ENCODE measurements around the gene KIFAP3.

The KIFAP3 gene

GRCh38 chr1:169914531-169914930 lies 160.0 kb downstream of the KIFAP3 start:
- TF ChIP-seq EZH2 (IDR thresholded peaks at IDR 0.05) = no peak
- no peak for DNase-seq (ENCODE audit: low read depth, low spot score)
- no peaks in the 10 kb centered on the region for H3K9me3 ChIP-seq (ENCODE audit: low read depth, low read length)
- H3K9ac ChIP-seq (ENCODE audit: insufficient read length) = no peak overlapping the region
- H3K27ac ChIP-seq = no peak overlapping the region
- no peaks in the 10 kb centered on the region for H3K36me3 ChIP-seq (ENCODE audit: insufficient read depth, low read length)
- no peak overlapping the region for H3K4me3 ChIP-seq

GRCh38 chr1:169909499-169909898 lies 165.0 kb downstream of the KIFAP3 start:
- no peak overlapping the region for H3K9ac ChIP-seq (ENCODE audit: insufficient read length)
- no peak for DNase-seq (ENCODE audit: low read depth, low spot score)
- no peak overlapping the region for H3K4me3 ChIP-seq
- no peaks in the 10 kb centered on the region for H3K9me3 ChIP-seq (ENCODE audit: low read depth, low read length)
- H3K27ac ChIP-seq = no peak overlapping the region
- H3K36me3 ChIP-seq (ENCODE audit: insufficient read depth, low read length) = no peaks in the 10 kb centered on the region
- no peak for TF ChIP-seq FOXP2 (optimal IDR thresholded peaks at IDR 0.05; ENCODE audit: control extremely low read depth, extremely low read length, insufficient read depth)
- TF ChIP-seq POLR2AphosphoS5 (IDR thresholded peaks at IDR 0.05; ENCODE audit: borderline replicate concordance, low read depth, low read length) = no peak
- TF ChIP-seq EZH2 (IDR thresholded peaks at IDR 0.05) = no peak

GRCh38 chr1:169906938-169907337 lies 167.6 kb downstream of the KIFAP3 start:
- Histone ChIP-seq H3K9me3 (ENCODE audit: low read depth, low read length) (no peaks in the 10 kb centered on the region), H3K36me3 (ENCODE audit: insufficient read depth, low read length) (no peaks in the 10 kb centered on the region), H3K4me3 (no peak overlapping the region), H3K27ac (no peak overlapping the region), H3K9ac (ENCODE audit: insufficient read length) (no peak overlapping the region)
- TF ChIP-seq POLR2AphosphoS5 (IDR thresholded peaks at IDR 0.05; ENCODE audit: borderline replicate concordance, low read depth, low read length) (no peak), EZH2 (IDR thresholded peaks at IDR 0.05) (no peak), FOXP2 (optimal IDR thresholded peaks at IDR 0.05; ENCODE audit: control extremely low read depth, extremely low read length, insufficient read depth) (no peak)
- no peak for DNase-seq (ENCODE audit: low read depth, low spot score)

- no peaks in the 10 kb centered on the region for H3K36me3 ChIP-seq (ENCODE audit: insufficient read depth, low read length)
- no peak overlapping the region for H3K9ac ChIP-seq (ENCODE audit: insufficient read length)
- no peak overlapping the region for H3K27ac ChIP-seq
- no peak overlapping the region for H3K4me3 ChIP-seq
- DNase-seq (ENCODE audit: low read depth, low spot score) = no peak
- TF ChIP-seq POLR2AphosphoS5 (IDR thresholded peaks at IDR 0.05; ENCODE audit: borderline replicate concordance, low read depth, low read length) = no peak
- no peak for TF ChIP-seq FOXP2 (optimal IDR thresholded peaks at IDR 0.05; ENCODE audit: control extremely low read depth, extremely low read length, insufficient read depth)
- H3K9me3 ChIP-seq (ENCODE audit: low read depth, low read length) = no peaks in the 10 kb centered on the region
Observed at GRCh38 chr1:169904834-169905233, 169.7 kb downstream of the KIFAP3 start.

GRCh38 chr1:169902751-169903150 lies 171.7 kb downstream of the KIFAP3 start:
- no peak for DNase-seq (ENCODE audit: low read depth, low spot score)
- Histone ChIP-seq H3K27ac (no peak overlapping the region), H3K36me3 (ENCODE audit: insufficient read depth, low read length) (no peaks in the 10 kb centered on the region), H3K9ac (ENCODE audit: insufficient read length) (no peak overlapping the region), H3K9me3 (ENCODE audit: low read depth, low read length) (no peaks in the 10 kb centered on the region), H3K4me3 (no peak overlapping the region)
- TF ChIP-seq EZH2 (IDR thresholded peaks at IDR 0.05) (no peak), POLR2AphosphoS5 (IDR thresholded peaks at IDR 0.05; ENCODE audit: borderline replicate concordance, low read depth, low read length) (no peak), FOXP2 (optimal IDR thresholded peaks at IDR 0.05; ENCODE audit: control extremely low read depth, extremely low read length, insufficient read depth) (no peak)

GRCh38 chr1:169901115-169901514 lies 173.4 kb downstream of the KIFAP3 start:
- H3K4me3 ChIP-seq = no peak overlapping the region
- H3K36me3 ChIP-seq (ENCODE audit: insufficient read depth, low read length) = no peaks in the 10 kb centered on the region
- H3K9me3 ChIP-seq (ENCODE audit: low read depth, low read length) = no peaks in the 10 kb centered on the region
- no peak overlapping the region for H3K27ac ChIP-seq
- TF ChIP-seq POLR2AphosphoS5 (IDR thresholded peaks at IDR 0.05; ENCODE audit: borderline replicate concordance, low read depth, low read length) (no peak), FOXP2 (optimal IDR thresholded peaks at IDR 0.05; ENCODE audit: control extremely low read depth, extremely low read length, insufficient read depth) (no peak), EZH2 (IDR thresholded peaks at IDR 0.05) (no peak)
- no peak overlapping the region for H3K9ac ChIP-seq (ENCODE audit: insufficient read length)
- DNase-seq (ENCODE audit: low read depth, low spot score) = no peak

- no peak overlapping the region for H3K9ac ChIP-seq (ENCODE audit: insufficient read length)
- no peak overlapping the region for H3K4me3 ChIP-seq
- no peaks in the 10 kb centered on the region for H3K36me3 ChIP-seq (ENCODE audit: insufficient read depth, low read length)
- no peak overlapping the region for H3K27ac ChIP-seq
- TF ChIP-seq EZH2 (IDR thresholded peaks at IDR 0.05) (no peak), POLR2AphosphoS5 (IDR thresholded peaks at IDR 0.05; ENCODE audit: borderline replicate concordance, low read depth, low read length) (no peak), FOXP2 (optimal IDR thresholded peaks at IDR 0.05; ENCODE audit: control extremely low read depth, extremely low read length, insufficient read depth) (no peak)
- no peaks in the 10 kb centered on the region for H3K9me3 ChIP-seq (ENCODE audit: low read depth, low read length)
- no peak for DNase-seq (ENCODE audit: low read depth, low spot score)
Observed at GRCh38 chr1:169900571-169900970, 173.9 kb downstream of the KIFAP3 start.

GRCh38 chr1:169899519-169900217 lies 174.8 kb downstream of the KIFAP3 start:
- no peak overlapping the region for H3K4me3 ChIP-seq
- no peak for TF ChIP-seq EZH2 (IDR thresholded peaks at IDR 0.05)
- TF ChIP-seq FOXP2 (optimal IDR thresholded peaks at IDR 0.05; ENCODE audit: control extremely low read depth, extremely low read length, insufficient read depth) = no peak
- no peak for TF ChIP-seq POLR2AphosphoS5 (IDR thresholded peaks at IDR 0.05; ENCODE audit: borderline replicate concordance, low read depth, low read length)
- no peak overlapping the region for H3K27ac ChIP-seq
- no peak overlapping the region for H3K9ac ChIP-seq (ENCODE audit: insufficient read length)
- DNase-seq (ENCODE audit: low read depth, low spot score) = no peak
- H3K9me3 ChIP-seq (ENCODE audit: low read depth, low read length) = no peaks in the 10 kb centered on the region
- H3K36me3 ChIP-seq (ENCODE audit: insufficient read depth, low read length) = no peaks in the 10 kb centered on the region

GRCh38 chr1:169896013-169896412 lies 178.5 kb downstream of the KIFAP3 start:
- no peak overlapping the region for H3K27ac ChIP-seq
- no peaks in the 10 kb centered on the region for H3K36me3 ChIP-seq (ENCODE audit: insufficient read depth, low read length)
- no peak overlapping the region for H3K9ac ChIP-seq (ENCODE audit: insufficient read length)
- H3K4me3 ChIP-seq = no peak overlapping the region
- no peaks in the 10 kb centered on the region for H3K9me3 ChIP-seq (ENCODE audit: low read depth, low read length)
- no peak for DNase-seq (ENCODE audit: low read depth, low spot score)
- TF ChIP-seq EZH2 (IDR thresholded peaks at IDR 0.05) (no peak), POLR2AphosphoS5 (IDR thresholded peaks at IDR 0.05; ENCODE audit: borderline replicate concordance, low read depth, low read length) (no peak), FOXP2 (optimal IDR thresholded peaks at IDR 0.05; ENCODE audit: control extremely low read depth, extremely low read length, insufficient read depth) (no peak)
